AG09319 (cell line): Measurements from ENCODE around the gene KIAA1549.

Source experiments
- DNase-seq: peaks from one replicate; pipeline ENCODE4 v3.0.0-alpha.2; 2010; ENCODE audit warnings: low read depth; ENCODE audit errors: extremely low read depth
- TF ChIP-seq, protein P1 (sequence below): IDR thresholded peaks from 2 replicates; pipeline ENCODE4 v1.5.1; 2011; ENCODE audit warnings: low read depth, mild to moderate bottlenecking, inconsistent platforms, low read length, moderate library complexity

Gene KIAA1549

DNA sequence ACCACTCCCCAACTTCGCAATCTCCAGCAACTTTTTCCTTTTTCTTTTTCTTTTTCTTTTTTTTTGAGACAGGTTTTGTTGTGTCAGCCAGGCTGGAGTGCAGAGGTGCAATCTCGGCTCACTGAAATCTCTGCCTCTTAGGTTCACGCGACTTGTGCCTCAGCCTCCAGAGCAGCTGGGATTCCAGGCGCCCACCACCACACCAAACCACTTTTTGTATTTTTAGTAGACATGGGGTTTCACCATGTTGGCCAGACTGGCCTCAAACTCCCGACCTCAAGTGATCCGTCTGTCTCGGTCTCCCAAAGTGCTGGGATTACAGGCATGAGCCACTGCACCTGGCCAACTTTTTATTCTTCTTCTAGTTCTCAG, 55.0 kb downstream of the KIAA1549 start:
- DNase-seq, result no peak
- TF ChIP-seq, protein P1, sequence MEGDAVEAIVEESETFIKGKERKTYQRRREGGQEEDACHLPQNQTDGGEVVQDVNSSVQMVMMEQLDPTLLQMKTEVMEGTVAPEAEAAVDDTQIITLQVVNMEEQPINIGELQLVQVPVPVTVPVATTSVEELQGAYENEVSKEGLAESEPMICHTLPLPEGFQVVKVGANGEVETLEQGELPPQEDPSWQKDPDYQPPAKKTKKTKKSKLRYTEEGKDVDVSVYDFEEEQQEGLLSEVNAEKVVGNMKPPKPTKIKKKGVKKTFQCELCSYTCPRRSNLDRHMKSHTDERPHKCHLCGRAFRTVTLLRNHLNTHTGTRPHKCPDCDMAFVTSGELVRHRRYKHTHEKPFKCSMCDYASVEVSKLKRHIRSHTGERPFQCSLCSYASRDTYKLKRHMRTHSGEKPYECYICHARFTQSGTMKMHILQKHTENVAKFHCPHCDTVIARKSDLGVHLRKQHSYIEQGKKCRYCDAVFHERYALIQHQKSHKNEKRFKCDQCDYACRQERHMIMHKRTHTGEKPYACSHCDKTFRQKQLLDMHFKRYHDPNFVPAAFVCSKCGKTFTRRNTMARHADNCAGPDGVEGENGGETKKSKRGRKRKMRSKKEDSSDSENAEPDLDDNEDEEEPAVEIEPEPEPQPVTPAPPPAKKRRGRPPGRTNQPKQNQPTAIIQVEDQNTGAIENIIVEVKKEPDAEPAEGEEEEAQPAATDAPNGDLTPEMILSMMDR, result no peak

DNA sequence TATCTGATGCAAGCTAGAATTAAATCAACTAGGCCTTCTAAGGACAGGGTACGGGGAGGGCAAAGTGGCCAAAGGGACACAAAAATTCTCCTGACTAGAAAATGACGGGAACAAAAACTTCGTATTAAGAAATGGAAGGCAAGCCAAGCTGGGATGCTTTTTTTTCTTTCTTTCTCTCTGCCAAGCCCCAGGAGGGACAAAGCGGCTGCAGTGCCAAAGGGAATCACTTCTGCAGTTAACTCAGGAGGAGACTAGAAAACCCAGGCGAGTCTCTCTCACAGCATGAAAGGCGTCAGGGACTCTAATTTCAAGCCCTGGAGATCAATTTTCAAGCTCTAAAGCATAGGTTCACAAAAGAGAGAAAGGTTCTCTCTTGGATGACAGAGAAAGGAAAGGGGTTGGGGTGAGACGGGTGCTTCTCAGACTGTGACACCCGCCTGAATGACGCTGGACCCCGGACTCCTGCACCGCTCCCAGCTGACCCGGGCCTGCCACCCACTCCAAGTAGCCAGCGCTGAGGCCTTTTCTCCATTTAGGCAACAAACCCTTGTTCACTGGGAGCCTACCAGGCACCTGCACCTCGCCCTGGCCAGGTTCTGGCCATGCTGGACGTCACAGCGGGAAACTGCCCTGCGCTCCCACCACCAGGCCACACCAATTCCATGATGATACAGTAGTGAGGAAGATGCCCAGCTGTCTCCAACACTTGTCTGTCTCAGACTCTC, 56.5 kb downstream of the KIAA1549 start:
- DNase-seq, result no peak
- TF ChIP-seq, protein P1, result no peak

DNA sequence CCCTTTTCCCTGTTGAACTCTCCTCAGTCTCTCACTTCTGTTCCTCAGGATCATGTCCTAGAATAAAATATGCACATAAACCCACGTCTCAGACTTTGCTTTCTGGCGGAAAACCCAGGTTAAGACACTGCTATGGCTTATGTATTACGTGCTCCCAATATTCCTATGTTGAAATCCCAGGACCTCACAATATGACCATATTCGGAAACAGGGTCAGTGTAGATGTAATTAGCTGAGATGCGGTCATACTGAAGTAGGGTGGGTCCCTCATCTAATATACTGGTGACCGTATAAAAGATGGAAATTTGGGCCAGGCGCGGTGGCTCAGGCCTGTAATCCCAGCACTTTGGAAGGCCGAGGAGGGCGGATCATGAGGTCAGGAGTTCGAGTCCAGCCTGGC, 59.9 kb downstream of the KIAA1549 start:
- DNase-seq, result no peak

DNA sequence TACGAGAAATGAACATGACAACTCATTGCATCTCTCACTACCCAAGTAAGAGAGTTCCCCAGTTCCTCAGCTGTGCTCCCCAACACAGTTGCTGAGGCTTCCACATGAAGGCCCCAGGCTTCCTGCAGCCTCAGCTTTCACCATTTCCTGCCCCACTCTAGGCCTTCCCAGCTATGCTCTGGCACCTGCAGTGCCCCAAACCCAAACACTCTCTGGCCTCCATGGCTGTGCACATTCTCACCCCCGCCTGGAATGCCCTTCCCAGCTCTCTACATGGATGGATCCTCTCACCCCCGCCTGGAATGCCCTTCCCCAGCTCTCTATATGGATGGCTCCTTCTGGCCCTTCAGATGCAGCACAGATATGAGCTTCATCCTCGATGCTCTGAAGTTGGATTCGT, 61.3 kb downstream of the KIAA1549 start:
- no peak for DNase-seq

More for the DNA sequence above, 59.9 kb downstream of the KIAA1549 start:
- TF ChIP-seq, protein P1, result no peak

DNA sequence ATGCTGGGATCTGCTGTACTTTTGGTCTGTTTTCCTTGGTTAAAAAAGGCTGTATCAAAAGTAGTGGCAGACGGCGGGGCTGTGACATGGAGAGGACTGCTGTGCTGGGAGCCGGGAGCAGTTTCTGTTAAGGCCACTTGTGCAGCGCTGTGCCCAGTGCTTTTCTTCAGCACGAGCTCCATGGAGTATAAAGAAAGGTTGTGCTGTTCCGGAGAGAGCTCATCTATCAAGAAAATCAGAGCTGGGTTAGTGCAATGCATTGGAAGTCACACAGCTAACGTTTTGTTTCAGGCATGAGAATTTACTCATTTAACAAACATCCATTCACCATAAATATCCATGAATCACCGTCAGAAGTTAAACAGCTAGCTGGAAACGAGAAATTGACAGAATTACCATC, 62.0 kb downstream of the KIAA1549 start:
- no peak for DNase-seq
- TF ChIP-seq, protein P1, result no peak

More for the DNA sequence above, 61.3 kb downstream of the KIAA1549 start:
- TF ChIP-seq, protein P1, result no peak

DNA sequence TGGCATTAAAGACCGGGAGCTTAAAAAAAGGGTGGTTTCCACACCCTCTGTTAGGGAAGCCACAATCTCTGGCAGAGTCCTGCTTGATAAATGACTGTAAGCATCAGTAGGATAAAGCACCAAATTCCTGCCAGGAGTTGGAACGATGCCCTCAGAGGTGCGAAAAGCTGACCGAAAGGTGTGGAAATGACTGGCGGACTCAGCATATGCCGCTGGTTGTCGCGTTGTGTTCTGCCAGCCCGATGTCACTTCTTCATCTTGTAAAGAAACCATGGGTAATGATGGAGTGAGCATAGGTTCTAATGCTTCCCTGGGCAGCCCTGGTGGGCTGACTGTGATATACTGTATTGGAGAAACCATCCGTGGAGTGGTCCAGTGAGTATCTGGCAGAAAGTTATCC, 62.4 kb downstream of the KIAA1549 start:
- no peak for DNase-seq
- TF ChIP-seq, protein P1, result no peak

DNA sequence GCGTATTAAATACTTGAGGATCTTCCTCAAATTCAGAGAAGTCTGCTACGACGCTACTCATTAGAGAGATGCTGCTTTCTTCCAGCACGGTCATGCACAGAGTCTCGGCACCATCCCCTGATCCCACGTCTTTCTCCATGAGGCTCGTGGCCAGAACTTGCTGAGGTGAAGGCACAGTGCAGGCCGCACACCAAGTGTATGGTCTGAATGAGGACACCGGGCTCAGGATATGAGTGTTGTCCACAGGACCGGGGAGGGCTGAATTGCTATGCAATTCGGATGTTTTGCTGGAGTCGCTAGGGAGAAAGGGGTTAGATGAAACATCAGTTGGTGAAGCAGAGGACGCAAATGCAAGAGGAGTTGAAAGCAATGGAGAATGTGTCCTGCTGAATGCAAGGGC, 63.0 kb downstream of the KIAA1549 start:
- TF ChIP-seq, protein P1, result no peak
- DNase-seq, result no peak
